Right lobe of liver (tissue), 4 donors: Measurements from ENCODE around the gene RHOT1.

Experiments used
- CTCF ChIP-seq, 4 donors: fragments of 200-600 bp in 3 of 4; fragments of 450-650 bp in 1 of 4; IDR thresholded peaks; one replicate each; pipeline versions ENCODE4 v1.5.1 to v1.8.0; 2016 to 2022; ENCODE audit warnings: antibody characterized with exemption in 4 of 4, mild to moderate bottlenecking in 2 of 4
- POLR2A ChIP-seq: fragments of 450-650 bp; IDR thresholded peaks from one replicate; pipeline ENCODE4 v1.6.1; 2017; ENCODE audit warnings: antibody characterized with exemption, mild to moderate bottlenecking
- donor health status: DM: no; HTN: no; CAD: no.
- donor health status: DM: no; HTN: no; CAD: no.
- donor health status: DM: no; HTN: yes; CAD: no.

- TF ChIP-seq POLR2A (no peak), CTCF (IDR thresholded peaks at IDR 0.05) (no peak)
Measured at GRCh38 chr17:32100971-32101631, 41.2 kb upstream of the RHOT1 start.
